Upper lobe of left lung (tissue), 4 donors: ENCODE results near the gene MAP3K10.

Source experiments
- CTCF ChIP-seq, 6 experiments: fragments of 450-650 bp in 4 of 6; fragments of 200-600 bp in 2 of 6; sonication (generic) in 2 of 6; IDR thresholded peaks; one replicate each; pipeline ENCODE4 v1.5.1; 2016 to 2019; ENCODE audit warnings: antibody characterized with exemption in 6 of 6
- EP300 ChIP-seq, 4 donors: sonication (generic); formaldehyde crosslinking; IDR thresholded peaks; one replicate each; pipeline ENCODE4 v1.5.1; 2017; ENCODE audit warnings: antibody characterized with exemption in 4 of 4, control low read depth in 2 of 4
- POLR2A ChIP-seq, 4 donors: fragments of 450-650 bp; IDR thresholded peaks; one replicate each; pipeline ENCODE4 v1.5.1; 2016 to 2017; ENCODE audit warnings: antibody characterized with exemption in 4 of 4, mild to moderate bottlenecking in 2 of 4
- POLR2AphosphoS5 ChIP-seq, 2 donors: sonication (generic); formaldehyde crosslinking; IDR thresholded peaks; one replicate each; pipeline ENCODE4 v1.5.1; 2017; ENCODE audit warnings: antibody characterized with exemption in 2 of 2

- TF ChIP-seq CTCF (IDR thresholded peaks at IDR 0.05) (no peak), EP300 (IDR thresholded peaks at IDR 0.05) (no peak), POLR2AphosphoS5 (IDR thresholded peaks at IDR 0.05) (no peak), POLR2A (IDR thresholded peaks at IDR 0.05) (no peak)
Observed at GRCh38 chr19:40224342-40225150, 33.3 kb downstream of the MAP3K10 start.
